Endothelial cell of umbilical vein (primary cell): ENCODE data around the gene UBA52. TPM values are rescaled to one million over a fixed set of nuclear protein-coding genes. Genes with fewer than 3 reads are reported as not detected.
"Not testable (repeated sequence)": the region's sequence is repeated elsewhere in the genome, so short reads cannot be mapped to it uniquely, and the experiment has no call there.

ENCODE experiments used
- BruUV-seq: library from RNA; stranded (reverse); fragments of 400-500 nt; replicated peaks from 2 replicates; lab custom pipeline; 2021; lab: Mats Ljungman, UMichigan
- CTCF ChIA-PET: fragments of 300-600, 350-600 bp; sonication (Branson Sonifier 250); formaldehyde crosslinking; loops from one replicate; lab custom pipeline; 2021; ENCODE audit warnings: antibody characterized with exemption, inconsistent platforms; lab: Charles Lee
- POLR2A ChIA-PET: fragments of 300-600, 350-600 bp; sonication (Branson Sonifier 250); formaldehyde crosslinking; loops from one replicate; lab custom pipeline; 2021; ENCODE audit warnings: antibody characterized with exemption, inconsistent platforms; lab: Charles Lee
- DNase-seq: peaks from one replicate; pipeline ENCODE4 v3.0.0-alpha.2; 2011; ENCODE audit warnings: low read depth, low spot score
- FAIRE-seq: peaks from 2 replicates; lab custom pipeline; 2011; peaks lifted over from hg19 to GRCh38; lab: Jason Lieb, UNC
- H2AFZ ChIP-seq: 2 replicates; pipeline ENCODE4 v1.6.0; 2012; ENCODE audit warnings: low read depth, low read length, control low read depth, inconsistent platforms
- H3K27ac ChIP-seq: 2 replicates; pipeline ENCODE4 v1.5.1; 2011; ENCODE audit warnings: low read depth, mild to moderate bottlenecking, control low read depth, low read length, moderate library complexity; ENCODE audit not compliant: insufficient read depth
- H3K27me3 ChIP-seq, 2 experiments: 2 replicates each; pipeline versions ENCODE4 v1.6.0 to v1.6.1; 2011; ENCODE audit warnings: low read length in 2 of 2, mixed read lengths in 1 of 2; ENCODE audit not compliant: control insufficient read depth in 2 of 2, insufficient read depth in 2 of 2
- H3K36me3 ChIP-seq, 2 experiments: 2 replicates in 1 of 2; 3 replicates in 1 of 2; pipeline ENCODE4 v1.5.1; 2011; ENCODE audit warnings: low read length in 2 of 2, mild to moderate bottlenecking in 1 of 2, moderate library complexity in 1 of 2; ENCODE audit not compliant: control insufficient read depth in 2 of 2, insufficient read depth in 2 of 2; ENCODE audit errors: extremely low read depth in 1 of 2
- H3K4me1 ChIP-seq: 3 replicates; pipeline ENCODE4 v1.5.1; 2011; ENCODE audit warnings: mild to moderate bottlenecking, low read length; ENCODE audit not compliant: control insufficient read depth, insufficient read depth; ENCODE audit errors: extremely low read depth
- H3K4me2 ChIP-seq: 2 replicates; pipeline ENCODE4 v1.6.1; 2011; ENCODE audit warnings: low read length, control low read depth, mixed read lengths; ENCODE audit not compliant: insufficient read depth
- H3K4me3 ChIP-seq, 3 experiments: fragments of 200-600 bp in 1 of 3; sonication (generic), shearing (Covaris generic) in 1 of 3; replicated peaks in 1 of 3; 2 replicates each; pipeline ENCODE4 v1.5.1; 2011 to 2016; ENCODE audit warnings: control low read depth in 3 of 3, low read length in 3 of 3, mild to moderate bottlenecking in 2 of 3, inconsistent platforms in 1 of 3, low read depth in 1 of 3, moderate library complexity in 1 of 3; ENCODE audit not compliant: insufficient read depth in 1 of 3
- H3K79me2 ChIP-seq: 2 replicates; pipeline ENCODE4 v1.6.0; 2012; ENCODE audit warnings: low read length, inconsistent platforms; ENCODE audit not compliant: control insufficient read depth, insufficient read depth
- H3K9ac ChIP-seq: replicated peaks from 2 replicates; pipeline ENCODE3; 2011; ENCODE audit warnings: low read length, control low read depth; ENCODE audit not compliant: insufficient read depth; ENCODE audit errors: extremely low read depth
- H3K9me1 ChIP-seq: replicated peaks from 3 replicates; pipeline ENCODE4 v1.6.0; 2011; ENCODE audit warnings: mild to moderate bottlenecking, low read length; ENCODE audit not compliant: control insufficient read depth, insufficient read depth; ENCODE audit errors: extremely low read depth
- H3K9me3 ChIP-seq: replicated peaks from 2 replicates; pipeline ENCODE4 v1.5.1; 2012; ENCODE audit warnings: low read length, inconsistent platforms; ENCODE audit not compliant: control insufficient read depth, insufficient read depth
- H4K20me1 ChIP-seq: replicated peaks from 2 replicates; pipeline ENCODE3; 2011; ENCODE audit warnings: mild to moderate bottlenecking, low read length; ENCODE audit not compliant: control insufficient read depth, insufficient read depth; ENCODE audit errors: extremely low read depth
- CTCF ChIP-seq, 2 donors: IDR thresholded peaks; 1 replicate in 1 of 2; 2 replicates in 1 of 2; pipeline ENCODE4 v1.5.1; 2011; ENCODE audit warnings: low read length in 2 of 2, mild to moderate bottlenecking in 2 of 2, moderate library complexity in 2 of 2, control low read depth in 1 of 2, inconsistent platforms in 1 of 2, low read depth in 1 of 2; ENCODE audit not compliant: insufficient read depth in 1 of 2; ENCODE audit errors: extremely low read depth in 1 of 2
- JUN ChIP-seq: IDR thresholded peaks from 2 replicates; pipeline ENCODE4 v1.6.1; 2011; ENCODE audit warnings: borderline replicate concordance, low read depth; ENCODE audit not compliant: insufficient read length, insufficient read depth
- MAX ChIP-seq: IDR thresholded peaks from 2 replicates; pipeline ENCODE4 v1.6.1; 2011; ENCODE audit not compliant: insufficient read depth, insufficient read length
- POLR2A ChIP-seq: IDR thresholded peaks from 2 replicates; pipeline ENCODE4 v1.6.1; 2012; ENCODE audit warnings: low read depth, mild to moderate bottlenecking, control low read depth, low read length
- POLR2AphosphoS5 ChIP-seq: IDR thresholded peaks from 2 replicates; pipeline ENCODE4 v1.6.1; 2012; ENCODE audit warnings: low read depth, mild to moderate bottlenecking, control low read depth, low read length, moderate library complexity; ENCODE audit not compliant: insufficient read depth
- dilution Hi-C: fragments of 300-500 bp; cut with MboI; formaldehyde crosslinking; loops from one replicate; pipeline ENCODE4 v1.15.0; 2019; ENCODE audit warnings: low sequenced_read_pairs; ENCODE audit not compliant: extremely low pct_ligation_motif_present
- intact Hi-C: fragments of 100-400 bp; cut with micrococcal nuclease; formaldehyde crosslinking; loops from one replicate; pipeline ENCODE4 v1.10.0; 2022
- polyA plus RNA-seq, 4 experiments: library from polyadenylated mRNA; depleted of rRNA in 3 of 4; stranded (reverse) in 3 of 4; unstranded in 1 of 4; fragments of >200 nt; gene quantifications; 2 replicates each; pipeline versions ENCODE4 v1.2.1 to v1.2.3, GENCODE V29; 2011 to 2012; ENCODE audit warnings: missing spikeins in 1 of 4
- total RNA-seq: library from RNA; stranded (reverse); gene quantifications from 2 replicates; pipeline ENCODE4 v1.2.3, GENCODE V29; 2021

Gene UBA52
- total and polyA plus RNA-seq, 2 donors (not counting 3 experiments of a cell fraction or from before 2014, with no cell fraction given): 1,221 to 3,506 TPM

- Histone ChIP-seq H3K36me3 (peaks cover 5 to 32% of the 10 kb centered on the region in 2 experiments), H3K79me2 (peaks cover 12% of the 10 kb centered on the region), H3K4me1 (peaks cover 12% of the 10 kb centered on the region)
- H3K4me2 ChIP-seq, H3K9me1 ChIP-seq, intact Hi-C loops, FAIRE-seq, dilution Hi-C loops, CTCF ChIA-PET, H2AFZ ChIP-seq, POLR2A ChIA-PET, DNase-seq, H4K20me1 ChIP-seq, H3K27ac ChIP-seq, H3K4me3 ChIP-seq, H3K27me3 ChIP-seq, H3K9ac ChIP-seq, H3K9me3 ChIP-seq, BruUV-seq: not testable (repeated sequence)
Measured at GRCh38 chr19:18540200-18540599, 31.5 kb upstream of the UBA52 start.

- TF ChIP-seq POLR2A: no peak
- no peak for TF ChIP-seq MAX
- no peak for TF ChIP-seq POLR2AphosphoS5
- no peak for TF ChIP-seq CTCF (IDR thresholded peaks at IDR 0.05; ENCODE audit: extremely low read depth in 1 of 2, insufficient read depth in 1 of 2, low read depth in 1 of 2, low read length in 2 of 2)
- TF ChIP-seq JUN: no peak
- Histone ChIP-seq H3K27ac (no peak overlapping the region), H4K20me1 (no peaks in the 10 kb centered on the region), H3K27me3 (no peaks in the 10 kb centered on the region), H3K36me3 (peaks cover 5 to 26% of the 10 kb centered on the region in 2 experiments), H3K79me2 (peaks cover 12% of the 10 kb centered on the region), H3K9me3 (no peaks in the 10 kb centered on the region), H3K9me1 (no peaks in the 10 kb centered on the region), H2AFZ (no peak overlapping the region), H3K4me3 (no peak overlapping the region), H3K4me2 (no peak overlapping the region), H3K4me1 (peaks cover 12% of the 10 kb centered on the region), H3K9ac (no peak overlapping the region)
- POLR2A ChIA-PET: no interaction called here
- CTCF ChIA-PET: interaction anchor here (0.7 to 1.3 kb wide), 4 partner anchors 21 to 306 kb away, joined by 3 to 4 read pairs (median 3); no protein-coding TSS in a partner anchor
- intact Hi-C loops (no loop called here), dilution Hi-C loops (no loop called here)
- BruUV-seq: no TSS peak
- DNase-seq (no peak), FAIRE-seq (no peak)
Measured at GRCh38 chr19:18541258-18541991, 30.2 kb upstream of the UBA52 start.
